ENCODE results near the gene LRBA. TPM values are rescaled to one million over a fixed set of nuclear protein-coding genes. Genes with fewer than 3 reads are reported as not detected.

LRBA gene
- total and polyA plus RNA-seq, 2 donors (not counting 1 experiment from before 2014, with no cell fraction given): 16.4 to 36.7 TPM

- H3K4me1 ChIP-seq (ENCODE audit: control insufficient read depth, extremely low read depth, insufficient read depth, low read length): no peaks in the 10 kb centered on the region
- H3K9ac ChIP-seq (ENCODE audit: insufficient read depth, low read length): no peak overlapping the region
- no peak overlapping the region for H3K4me2 ChIP-seq (ENCODE audit: extremely low read depth, insufficient read depth, low read length)
- no peaks in the 10 kb centered on the region for H3K79me2 ChIP-seq (ENCODE audit: control insufficient read depth, insufficient read depth, low read length)
- TF ChIP-seq CTCF (conservative IDR thresholded peaks at IDR 0.05 in 1 of 2, IDR thresholded peaks at IDR 0.05 in 1 of 2; ENCODE audit: low read depth in 1 of 2, low read length in 2 of 2) (no peak), EZH2 (IDR thresholded peaks at IDR 0.05; ENCODE audit: low read length, missing control alignments) (no peak)
- H3K9me3 ChIP-seq (ENCODE audit: control insufficient read depth, insufficient read depth, low read depth, low read length): no peaks in the 10 kb centered on the region
- no peak overlapping the region for H3K4me3 ChIP-seq (replicated peaks in 1 of 4; ENCODE audit: control extremely low read depth in 1 of 4, insufficient read depth in 1 of 4, low read depth in 3 of 4, low read length in 4 of 4)
- no peak for DNase-seq (ENCODE audit: low read depth in 2 of 2)
- no peaks in the 10 kb centered on the region for H4K20me1 ChIP-seq (ENCODE audit: control insufficient read depth, extremely low read depth, insufficient read depth, low read length)
- H3K27ac ChIP-seq (ENCODE audit: insufficient read depth, low read length): no peak overlapping the region
- H2AFZ ChIP-seq (ENCODE audit: low read length): no peak overlapping the region
- no peaks in the 10 kb centered on the region for H3K27me3 ChIP-seq (ENCODE audit: control insufficient read depth, insufficient read depth, low read length)
- H3K36me3 ChIP-seq (ENCODE audit: control insufficient read depth, insufficient read depth, low read length): no peaks in the 10 kb centered on the region
Measured at GRCh38 chr4:150475763-150476162, 539.3 kb downstream of the LRBA start.

- no peak for DNase-seq (ENCODE audit: low read depth in 2 of 2)
- Histone ChIP-seq H3K4me3 (replicated peaks in 1 of 4; ENCODE audit: control extremely low read depth in 1 of 4, insufficient read depth in 1 of 4, low read depth in 3 of 4, low read length in 4 of 4) (no peak overlapping the region), H3K9ac (ENCODE audit: insufficient read depth, low read length) (no peak overlapping the region), H4K20me1 (ENCODE audit: control insufficient read depth, extremely low read depth, insufficient read depth, low read length) (no peaks in the 10 kb centered on the region), H3K27me3 (ENCODE audit: control insufficient read depth, insufficient read depth, low read length) (no peaks in the 10 kb centered on the region), H3K4me2 (ENCODE audit: extremely low read depth, insufficient read depth, low read length) (no peak overlapping the region), H3K27ac (ENCODE audit: insufficient read depth, low read length) (no peak overlapping the region), H3K4me1 (ENCODE audit: control insufficient read depth, extremely low read depth, insufficient read depth, low read length) (no peaks in the 10 kb centered on the region), H3K9me3 (ENCODE audit: control insufficient read depth, insufficient read depth, low read depth, low read length) (no peaks in the 10 kb centered on the region), H3K79me2 (ENCODE audit: control insufficient read depth, insufficient read depth, low read length) (no peaks in the 10 kb centered on the region), H3K36me3 (ENCODE audit: control insufficient read depth, insufficient read depth, low read length) (no peaks in the 10 kb centered on the region), H2AFZ (ENCODE audit: low read length) (no peak overlapping the region)
- TF ChIP-seq EZH2 (IDR thresholded peaks at IDR 0.05; ENCODE audit: low read length, missing control alignments) (no peak), CTCF (conservative IDR thresholded peaks at IDR 0.05 in 1 of 2, IDR thresholded peaks at IDR 0.05 in 1 of 2; ENCODE audit: low read depth in 1 of 2, low read length in 2 of 2) (no peak)
Measured at GRCh38 chr4:150464523-150464922, 550.6 kb downstream of the LRBA start.

GRCh38 chr4:150462743-150463142 is 552.3 kb downstream of the LRBA start:
- TF ChIP-seq EZH2 (IDR thresholded peaks at IDR 0.05; ENCODE audit: low read length, missing control alignments): no peak
- no peak for TF ChIP-seq CTCF (conservative IDR thresholded peaks at IDR 0.05 in 1 of 2, IDR thresholded peaks at IDR 0.05 in 1 of 2; ENCODE audit: low read depth in 1 of 2, low read length in 2 of 2)
- Histone ChIP-seq H3K4me1 (ENCODE audit: control insufficient read depth, extremely low read depth, insufficient read depth, low read length) (no peaks in the 10 kb centered on the region), H3K9me3 (ENCODE audit: control insufficient read depth, insufficient read depth, low read depth, low read length) (no peaks in the 10 kb centered on the region), H3K4me3 (replicated peaks in 1 of 4; ENCODE audit: control extremely low read depth in 1 of 4, insufficient read depth in 1 of 4, low read depth in 3 of 4, low read length in 4 of 4) (no peak overlapping the region), H3K27me3 (ENCODE audit: control insufficient read depth, insufficient read depth, low read length) (no peaks in the 10 kb centered on the region), H2AFZ (ENCODE audit: low read length) (no peak overlapping the region), H4K20me1 (ENCODE audit: control insufficient read depth, extremely low read depth, insufficient read depth, low read length) (no peaks in the 10 kb centered on the region), H3K79me2 (ENCODE audit: control insufficient read depth, insufficient read depth, low read length) (no peaks in the 10 kb centered on the region), H3K27ac (ENCODE audit: insufficient read depth, low read length) (no peak overlapping the region), H3K36me3 (ENCODE audit: control insufficient read depth, insufficient read depth, low read length) (no peaks in the 10 kb centered on the region), H3K4me2 (ENCODE audit: extremely low read depth, insufficient read depth, low read length) (peak overlapping the region; percentile 40), H3K9ac (ENCODE audit: insufficient read depth, low read length) (no peak overlapping the region)
- peak in 1 of 2 donors; percentile 30 for DNase-seq (ENCODE audit: low read depth in 2 of 2)

Measured in fibroblast of lung (primary cell).